A673 (cell line): ENCODE data around the gene TMEM45A. TPM values are rescaled to one million over a fixed set of nuclear protein-coding genes. Genes with fewer than 3 reads are reported as not detected.

Experiments
- BruUV-seq: library from RNA; stranded (reverse); fragments of 400-500 nt; replicated peaks from 2 replicates; lab custom pipeline; 2021; lab: Mats Ljungman, UMichigan
- CTCF ChIA-PET: fragments of 300-600 bp; sonication (Branson Sonifier 250); formaldehyde crosslinking; loops from one replicate; lab custom pipeline; 2022; ENCODE audit warnings: antibody characterized with exemption; lab: Charles Lee
- POLR2A ChIA-PET: fragments of 300-600 bp; sonication (Branson Sonifier 250); formaldehyde crosslinking; loops from one replicate; lab custom pipeline; 2022; ENCODE audit warnings: antibody characterized with exemption; ENCODE audit not compliant: low non-redundant PET; lab: Charles Lee
- DNase-seq: peaks from one replicate; pipeline ENCODE4 v3.0.0-alpha.2; 2015; ENCODE audit warnings: low spot score
- H3K27ac ChIP-seq: fragments of 200-600 bp; sonication (generic); 2 replicates; pipeline ENCODE4 v1.5.1; 2016; ENCODE audit warnings: mixed run types, low read depth, mild to moderate bottlenecking, mixed read lengths, antibody characterized with exemption, low read length; ENCODE audit not compliant: poor library complexity, severe bottlenecking
- H3K27me3 ChIP-seq: fragments of 200-600 bp; sonication (generic); replicated peaks from 2 replicates; pipeline ENCODE4 v1.6.1; 2017; ENCODE audit warnings: mixed run types, low read depth, mild to moderate bottlenecking, mixed read lengths, antibody characterized with exemption, low read length; ENCODE audit not compliant: insufficient read depth, poor library complexity
- H3K36me3 ChIP-seq: fragments of 200-600 bp; sonication (generic); 2 replicates; pipeline ENCODE4 v1.6.1; 2016; ENCODE audit warnings: mixed run types, mild to moderate bottlenecking, mixed read lengths, antibody characterized with exemption, low read length; ENCODE audit not compliant: insufficient read depth, poor library complexity, severe bottlenecking
- H3K4me1 ChIP-seq: fragments of 200-600 bp; sonication (generic); 2 replicates; pipeline ENCODE4 v1.6.1; 2017; ENCODE audit warnings: mixed run types, mild to moderate bottlenecking, mixed read lengths, antibody characterized with exemption, low read length; ENCODE audit not compliant: insufficient read depth, poor library complexity, severe bottlenecking
- H3K4me3 ChIP-seq: fragments of 200-600 bp; sonication (generic); 2 replicates; pipeline ENCODE4 v1.5.1; 2016; ENCODE audit warnings: low read depth, mixed run types, mild to moderate bottlenecking, mixed read lengths, low read length; ENCODE audit not compliant: poor library complexity, severe bottlenecking
- H3K9me3 ChIP-seq: fragments of 200-600 bp; sonication (generic); 2 replicates; pipeline ENCODE4 v1.6.1; 2016; ENCODE audit warnings: mixed run types, low read depth, mild to moderate bottlenecking, mixed read lengths, antibody characterized with exemption, low read length; ENCODE audit not compliant: poor library complexity, severe bottlenecking
- EZH2 ChIP-seq: fragments of 200-600 bp; sonication (generic); IDR thresholded peaks from 2 replicates; pipeline ENCODE4 v1.6.1; 2017; ENCODE audit warnings: borderline replicate concordance, low read depth, mild to moderate bottlenecking, mixed read lengths, antibody characterized with exemption, low read length; ENCODE audit not compliant: poor library complexity, severe bottlenecking
- intact Hi-C: fragments of 100-400 bp; cut with micrococcal nuclease; formaldehyde crosslinking; loops from one replicate; pipeline ENCODE4 v1.10.0; 2022; ENCODE audit not compliant: unreplicated experiment
- total RNA-seq: library from RNA; stranded (reverse); gene quantifications from 2 replicates; pipeline ENCODE4 v1.2.3, GENCODE V29; 2021
- TF ChIP-seq, protein P1 (sequence below): fragments of 300-800, 200-600 bp; sonication (generic); conservative IDR thresholded peaks from 2 replicates; pipeline ENCODE4 v1.5.1; 2017; ENCODE audit warnings: low read depth, mild to moderate bottlenecking, antibody characterized with exemption, low read length, moderate library complexity, mixed read lengths

The TMEM45A gene
- total RNA-seq, 1 experiment from 2014 or later, result 3.4 TPM

DNA sequence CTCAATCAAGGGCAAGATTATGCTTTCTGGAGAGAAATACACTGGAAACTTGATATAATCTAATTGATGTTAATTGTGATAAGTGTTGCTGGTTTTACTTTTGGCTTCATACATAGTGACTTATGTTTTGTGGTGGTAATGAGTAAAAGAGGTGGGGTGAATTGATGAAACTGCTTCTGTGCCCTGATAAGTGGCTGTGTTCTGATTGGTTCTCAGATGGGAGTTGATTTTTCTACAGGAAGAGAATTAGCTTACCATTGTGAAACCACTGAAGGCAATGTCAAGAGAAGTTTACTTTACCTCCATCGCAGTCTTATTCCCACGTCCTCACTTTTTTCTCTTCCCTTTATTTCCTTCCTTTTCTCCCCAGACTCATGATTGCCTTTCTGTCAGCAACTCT is 23.8 kb downstream of the TMEM45A start:
- no peak for TF ChIP-seq EZH2
- TF ChIP-seq, protein P1, sequence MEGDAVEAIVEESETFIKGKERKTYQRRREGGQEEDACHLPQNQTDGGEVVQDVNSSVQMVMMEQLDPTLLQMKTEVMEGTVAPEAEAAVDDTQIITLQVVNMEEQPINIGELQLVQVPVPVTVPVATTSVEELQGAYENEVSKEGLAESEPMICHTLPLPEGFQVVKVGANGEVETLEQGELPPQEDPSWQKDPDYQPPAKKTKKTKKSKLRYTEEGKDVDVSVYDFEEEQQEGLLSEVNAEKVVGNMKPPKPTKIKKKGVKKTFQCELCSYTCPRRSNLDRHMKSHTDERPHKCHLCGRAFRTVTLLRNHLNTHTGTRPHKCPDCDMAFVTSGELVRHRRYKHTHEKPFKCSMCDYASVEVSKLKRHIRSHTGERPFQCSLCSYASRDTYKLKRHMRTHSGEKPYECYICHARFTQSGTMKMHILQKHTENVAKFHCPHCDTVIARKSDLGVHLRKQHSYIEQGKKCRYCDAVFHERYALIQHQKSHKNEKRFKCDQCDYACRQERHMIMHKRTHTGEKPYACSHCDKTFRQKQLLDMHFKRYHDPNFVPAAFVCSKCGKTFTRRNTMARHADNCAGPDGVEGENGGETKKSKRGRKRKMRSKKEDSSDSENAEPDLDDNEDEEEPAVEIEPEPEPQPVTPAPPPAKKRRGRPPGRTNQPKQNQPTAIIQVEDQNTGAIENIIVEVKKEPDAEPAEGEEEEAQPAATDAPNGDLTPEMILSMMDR, result no peak
- H3K27me3 ChIP-seq, result no peaks in the 10 kb centered on the region
- no TSS peak for BruUV-seq
- H3K9me3 ChIP-seq, result no peaks in the 10 kb centered on the region
- no peak for DNase-seq
- intact Hi-C loops, result no loop called here
- H3K27ac ChIP-seq, result no peak overlapping the region
- ChIA-PET POLR2A (no interaction called here), CTCF (no interaction called here)
- H3K4me3 ChIP-seq, result no peak overlapping the region
- no peaks in the 10 kb centered on the region for H3K36me3 ChIP-seq
- H3K4me1 ChIP-seq, result no peaks in the 10 kb centered on the region

DNA sequence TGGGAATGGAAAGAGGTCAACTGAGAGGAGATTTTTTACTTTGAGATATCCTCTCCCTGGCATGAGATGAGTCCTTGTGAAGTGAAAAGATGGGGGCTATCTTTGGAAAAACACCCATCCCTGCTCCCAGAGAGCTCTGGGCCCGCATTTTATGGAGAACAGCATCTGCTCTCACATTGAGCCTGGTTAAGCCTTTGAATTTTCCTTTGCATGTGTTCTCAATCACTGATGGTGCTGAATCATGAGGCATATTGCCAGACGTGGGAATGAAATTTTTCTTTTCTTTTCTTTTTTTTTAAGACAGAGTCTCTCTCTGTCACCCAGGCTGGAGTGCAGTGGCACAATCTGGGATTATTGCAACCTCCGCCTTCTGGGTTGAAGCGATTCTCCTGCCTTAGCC is 24.4 kb downstream of the TMEM45A start:
- Histone ChIP-seq H3K36me3 (no peaks in the 10 kb centered on the region), H3K4me1 (no peaks in the 10 kb centered on the region), H3K27me3 (no peaks in the 10 kb centered on the region), H3K27ac (no peak overlapping the region), H3K4me3 (no peak overlapping the region), H3K9me3 (no peaks in the 10 kb centered on the region)
- no peak for TF ChIP-seq EZH2
- TF ChIP-seq, protein P1, result no peak
- DNase-seq, result no peak
- no TSS peak for BruUV-seq
- intact Hi-C loops, result no loop called here
- POLR2A ChIA-PET, result no interaction called here
- CTCF ChIA-PET, result no interaction called here

DNA sequence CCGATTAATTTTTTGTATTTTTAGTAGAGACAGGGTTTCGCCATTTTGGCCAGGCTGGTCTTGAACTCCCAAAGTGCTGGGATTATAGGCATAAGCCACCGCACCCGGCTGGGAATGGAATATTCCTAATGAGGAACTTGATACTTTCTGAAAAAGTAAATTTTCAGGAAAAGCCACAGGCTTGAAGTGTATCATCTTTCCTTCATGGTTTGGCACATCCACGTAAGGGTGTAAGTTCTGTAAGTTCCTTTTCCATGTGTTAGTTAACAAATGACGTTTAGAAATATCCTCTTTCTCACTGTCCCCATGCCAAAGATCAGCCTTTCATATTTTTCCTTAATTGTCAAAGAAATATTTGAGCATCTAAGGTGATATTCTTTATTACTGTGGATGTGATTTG is 24.9 kb downstream of the TMEM45A start:
- ChIA-PET CTCF (no interaction called here), POLR2A (no interaction called here)
- no peaks in the 10 kb centered on the region for H3K4me1 ChIP-seq
- no peak for DNase-seq
- H3K9me3 ChIP-seq, result no peaks in the 10 kb centered on the region
- TF ChIP-seq EZH2, result no peak
- TF ChIP-seq, protein P1, result no peak
- no peaks in the 10 kb centered on the region for H3K36me3 ChIP-seq
- no peaks in the 10 kb centered on the region for H3K27me3 ChIP-seq
- no peak overlapping the region for H3K4me3 ChIP-seq
- no TSS peak for BruUV-seq
- H3K27ac ChIP-seq, result no peak overlapping the region
- intact Hi-C loops, result no loop called here
